Activated CD8-positive, alpha-beta memory T cell treated with anti-CD3 and anti-CD28 coated beads, Interleukin-2, amount 50 U/mL, for 1 hour (primary cell): ENCODE results near the gene RPS6KA3.
"Not testable (repeated sequence)": the region's sequence is repeated elsewhere in the genome, so short reads cannot be mapped to it uniquely, and the experiment has no call there.

Source experiments
- DNase-seq: peaks from one replicate; pipeline ENCODE4 v3.0.0-alpha.2; 2020; ENCODE audit errors: extremely low read depth

RPS6KA3 gene

GRCh38 chrX:20265221-20265725 lies 1.4 kb downstream of the RPS6KA3 start:
- DNase-seq: no peak

- DNase-seq: no peak
These were observed 3.2 kb downstream of the RPS6KA3 start for GRCh38 chrX:20263474-20263873.

- DNase-seq: no peak
These were observed 5.8 kb downstream of the RPS6KA3 start for GRCh38 chrX:20260885-20261284.

- DNase-seq: no peak
These were observed 11.9 kb downstream of the RPS6KA3 start for GRCh38 chrX:20254712-20255299.

GRCh38 chrX:20253232-20253543 lies 13.5 kb downstream of the RPS6KA3 start:
- DNase-seq: no peak

- DNase-seq: no peak
These were observed 14.1 kb downstream of the RPS6KA3 start for GRCh38 chrX:20252381-20253231.

- no peak for DNase-seq
These were observed 15.0 kb downstream of the RPS6KA3 start for GRCh38 chrX:20251691-20252090.

- not testable (repeated sequence) for DNase-seq
These were observed 16.6 kb downstream of the RPS6KA3 start for GRCh38 chrX:20250146-20250545.

GRCh38 chrX:20248592-20249192 lies 18.0 kb downstream of the RPS6KA3 start:
- DNase-seq: no peak

GRCh38 chrX:20244931-20245330 lies 21.8 kb downstream of the RPS6KA3 start:
- DNase-seq: no peak

- DNase-seq: no peak
These were observed 26.5 kb downstream of the RPS6KA3 start for GRCh38 chrX:20240201-20240600.

GRCh38 chrX:20237864-20238263 lies 28.8 kb downstream of the RPS6KA3 start:
- DNase-seq: no peak

- no peak for DNase-seq
These were observed 31.0 kb downstream of the RPS6KA3 start for GRCh38 chrX:20235755-20236154.

GRCh38 chrX:20233336-20233735 lies 33.4 kb downstream of the RPS6KA3 start:
- DNase-seq: no peak

- no peak for DNase-seq
These were observed 35.1 kb downstream of the RPS6KA3 start for GRCh38 chrX:20231598-20231997.

GRCh38 chrX:20230406-20230805 lies 36.3 kb downstream of the RPS6KA3 start:
- DNase-seq: no peak

- no peak for DNase-seq
These were observed 37.6 kb downstream of the RPS6KA3 start for GRCh38 chrX:20229155-20229554.

GRCh38 chrX:20228245-20228644 lies 38.5 kb downstream of the RPS6KA3 start:
- DNase-seq: no peak

- DNase-seq: no peak
These were observed 39.6 kb downstream of the RPS6KA3 start for GRCh38 chrX:20227116-20227515.

- no peak for DNase-seq
These were observed 41.2 kb downstream of the RPS6KA3 start for GRCh38 chrX:20225488-20225833.

GRCh38 chrX:20224814-20225487 lies 41.8 kb downstream of the RPS6KA3 start:
- no peak for DNase-seq

GRCh38 chrX:20221902-20222301 lies 44.8 kb downstream of the RPS6KA3 start:
- no peak for DNase-seq
